GDM1 (cell line): Measurements from ENCODE around the gene CLRN1.
A peak's percentile ranks its signal among the peaks of the same experiment; 100 is the strongest.

Experiments
- DNase-seq: peaks from one replicate; lab custom pipeline; 2025; lab: John Stamatoyannopoulos, UW

CLRN1 gene

DNA sequence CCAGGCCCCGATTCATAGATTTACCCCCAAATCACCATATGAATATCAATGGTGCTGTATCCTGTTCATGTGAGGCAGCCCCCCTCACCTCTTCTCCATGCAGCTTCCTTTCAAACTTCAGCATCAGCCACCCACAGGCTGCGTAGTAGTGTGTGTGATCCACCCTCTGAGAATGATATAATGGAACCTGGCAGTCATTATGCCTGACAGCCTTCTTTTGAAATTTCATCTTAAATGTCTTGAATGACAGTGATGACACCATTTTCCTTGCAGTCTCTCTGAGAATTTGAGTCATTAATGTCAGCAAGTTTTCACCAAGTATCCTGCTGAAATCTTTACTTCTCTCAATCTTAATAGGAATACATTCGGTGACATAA, 3.5 kb upstream of the CLRN1 start:
- no peak for DNase-seq

DNA sequence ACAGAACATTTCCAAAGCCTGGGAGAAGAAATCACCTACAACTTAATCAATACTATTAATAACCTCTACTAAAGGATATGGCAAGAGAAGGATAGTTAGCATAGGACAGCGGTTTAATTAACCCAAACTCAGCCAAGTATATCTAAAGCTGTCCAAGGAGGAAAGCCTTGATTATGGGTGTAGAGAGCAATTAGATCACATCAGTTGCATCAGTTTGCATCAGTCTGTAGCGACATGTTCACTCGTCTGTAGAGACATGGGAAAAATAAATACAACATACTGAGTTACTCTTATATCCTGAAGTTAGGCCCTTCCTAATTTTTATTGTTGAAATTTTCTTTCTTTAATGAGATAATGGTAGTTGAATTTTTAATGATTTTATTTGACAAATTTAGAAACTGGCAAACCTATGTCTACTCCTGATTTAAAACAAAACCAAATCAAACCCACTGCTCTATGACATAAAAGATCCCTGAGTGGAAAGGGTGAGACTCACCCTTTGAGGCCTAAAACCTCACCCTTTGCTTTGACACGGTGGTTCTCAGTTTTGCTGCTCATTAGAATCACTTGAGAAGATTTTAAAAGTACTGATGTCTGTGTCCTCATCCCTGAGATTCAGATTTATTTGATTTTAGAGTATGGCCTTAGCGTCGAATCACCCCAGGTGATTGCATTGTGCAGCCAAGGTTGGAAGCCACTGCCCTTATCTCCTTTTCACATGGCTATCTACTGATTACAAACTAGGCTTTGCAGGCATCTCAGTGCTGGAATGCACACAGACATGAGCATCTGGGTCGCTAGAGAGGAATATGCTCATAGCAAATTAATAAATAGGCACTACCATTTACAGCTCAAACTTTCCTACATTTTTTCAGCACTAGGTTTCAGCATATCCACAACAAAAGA, 2.8 kb upstream of the CLRN1 start:
- DNase-seq = no peak

DNA sequence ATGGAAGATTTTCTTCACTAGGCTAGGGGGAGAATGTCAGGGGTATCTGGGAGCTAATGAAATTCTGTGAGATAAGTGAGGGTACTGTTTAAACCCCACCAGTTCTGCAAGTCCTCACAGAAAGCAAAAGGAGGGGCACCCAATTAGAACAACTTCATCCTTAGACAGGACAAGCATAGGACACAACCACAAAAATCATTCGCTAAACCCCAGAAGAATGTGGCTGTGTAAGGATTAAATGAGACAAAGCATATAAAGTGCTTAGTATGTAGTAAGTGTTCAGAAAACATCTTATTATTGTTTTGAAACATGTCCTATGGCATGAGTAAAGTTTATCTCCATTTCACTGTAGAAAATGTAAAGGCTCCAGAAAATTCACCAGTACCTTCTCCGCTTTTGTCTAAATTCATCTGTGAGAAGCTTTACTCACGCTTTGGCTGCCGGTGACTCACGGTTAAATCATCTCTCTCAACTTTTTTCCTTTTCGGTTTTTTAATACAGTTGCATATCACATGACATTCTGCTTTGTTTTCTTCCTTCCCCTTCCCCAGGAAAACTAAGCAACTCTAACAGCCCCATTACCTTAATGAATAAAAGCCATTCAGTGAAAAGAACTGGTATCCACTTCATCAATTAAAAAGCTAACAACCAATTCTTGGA, 1.7 kb downstream of the CLRN1 start:
- DNase-seq = no peak

DNA sequence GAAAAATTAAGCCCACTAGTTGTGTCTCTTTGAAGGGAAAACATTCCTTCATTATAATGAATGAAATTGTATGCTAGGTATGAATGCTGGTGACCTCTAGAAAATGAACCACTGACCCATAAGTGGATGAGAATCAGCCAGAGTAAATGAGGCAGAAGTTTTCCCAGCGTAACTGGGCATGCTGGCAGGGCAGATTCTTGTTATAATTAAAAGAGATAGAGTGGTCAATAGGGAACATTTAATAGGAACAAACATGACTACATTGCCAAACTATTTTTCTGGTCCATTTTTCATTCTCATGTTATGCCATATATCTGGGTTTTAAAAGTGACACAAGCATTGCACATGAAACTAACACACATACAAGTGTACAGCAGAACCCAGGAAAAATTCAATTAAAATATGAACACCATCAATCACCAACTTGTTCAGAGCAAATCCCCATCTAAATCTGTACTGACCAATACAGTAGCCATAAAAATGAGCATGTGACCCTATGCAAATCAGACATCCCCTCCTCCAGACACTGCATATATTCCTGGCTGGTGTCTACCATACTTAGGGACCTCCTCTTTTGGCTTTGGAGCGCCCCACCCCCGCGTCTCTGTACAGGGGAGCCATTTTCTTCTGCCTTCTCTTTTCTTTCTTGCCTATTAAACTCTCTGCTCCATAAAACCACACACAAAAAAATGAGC, 4.0 kb downstream of the CLRN1 start:
- DNase-seq = no peak

DNA sequence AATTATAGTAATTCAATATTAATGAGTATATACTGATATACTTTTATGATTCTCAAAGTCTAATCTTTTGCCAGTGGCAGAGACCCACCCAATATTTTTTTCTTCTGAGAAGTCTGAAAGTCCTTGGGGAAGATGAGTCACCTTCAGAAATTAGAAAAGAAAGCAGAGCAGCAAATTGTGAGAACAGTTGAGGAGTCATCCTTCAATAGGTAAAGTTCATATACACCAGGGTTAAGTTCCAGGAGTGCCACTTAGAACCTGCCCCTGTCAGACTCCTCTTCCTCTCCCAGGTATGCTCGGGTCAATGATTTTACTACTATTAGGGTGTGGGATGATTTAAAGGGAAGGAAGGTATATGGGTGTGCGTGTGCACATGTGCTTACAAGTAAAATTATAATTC, 7.1 kb downstream of the CLRN1 start:
- DNase-seq = no peak

DNA sequence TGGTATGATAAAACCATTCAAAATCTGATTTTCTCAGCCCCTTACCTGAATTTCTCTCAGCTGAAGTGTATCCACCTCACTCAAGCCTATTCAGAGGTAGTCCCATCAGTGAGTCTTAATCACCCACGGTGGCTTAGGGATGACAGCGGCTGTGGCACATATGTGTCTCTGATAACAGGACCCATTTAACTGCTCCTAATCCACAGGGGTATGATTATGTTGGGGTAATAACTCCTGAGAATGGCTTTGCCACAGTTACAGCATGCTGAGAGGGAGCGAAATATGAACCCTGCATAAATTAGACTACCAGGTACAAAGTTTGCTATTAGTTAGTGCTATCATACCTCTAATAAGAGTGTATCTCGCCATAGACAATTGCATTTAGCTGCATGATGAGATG, 10.6 kb downstream of the CLRN1 start:
- no peak for DNase-seq

DNA sequence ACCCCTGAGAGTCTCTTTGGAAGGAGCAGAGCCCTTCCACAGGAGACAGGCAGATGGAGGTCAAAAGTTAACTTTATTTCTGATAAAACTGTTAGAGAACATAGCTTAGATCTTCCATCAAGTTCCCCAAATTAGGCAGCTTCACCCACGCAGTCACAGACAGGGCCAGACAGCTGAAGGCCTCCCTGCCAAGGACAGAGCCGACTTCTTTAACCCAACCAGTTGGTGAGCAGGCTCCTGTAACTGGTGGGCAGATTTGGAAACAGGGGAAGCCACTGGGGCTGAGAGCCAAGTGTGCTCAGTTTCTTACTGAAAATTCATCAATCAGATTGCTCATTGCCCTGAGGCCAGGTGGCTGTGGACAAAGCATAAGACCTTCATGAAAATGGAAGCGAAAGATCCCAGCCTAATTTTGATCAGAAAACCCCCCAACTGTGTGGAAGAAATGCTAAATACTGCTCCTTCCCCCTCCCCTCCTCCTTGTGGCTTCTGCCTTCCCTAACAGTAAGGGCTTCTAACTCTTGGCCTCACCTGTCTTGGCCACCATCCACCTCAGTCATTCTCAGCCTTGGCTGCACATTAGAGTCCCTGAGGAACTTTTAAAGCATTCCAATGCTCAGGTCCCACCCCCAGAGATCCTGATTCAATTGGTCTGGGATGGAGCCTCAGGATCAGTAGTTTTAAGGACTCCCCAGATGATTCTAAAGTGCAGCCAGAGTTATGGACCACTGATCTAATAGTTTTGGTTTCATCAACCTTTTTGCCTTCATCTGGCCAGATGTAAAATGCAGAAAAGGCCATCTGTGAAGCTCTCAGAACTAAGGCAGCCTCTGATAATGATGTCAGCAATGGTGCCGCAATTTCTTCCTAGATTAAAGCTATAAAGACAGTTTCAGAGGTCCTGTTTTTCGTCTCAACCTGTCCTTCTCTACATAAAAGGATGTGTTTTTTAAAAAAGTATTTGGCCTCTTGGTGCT, 11.5 kb downstream of the CLRN1 start:
- no peak for DNase-seq

DNA sequence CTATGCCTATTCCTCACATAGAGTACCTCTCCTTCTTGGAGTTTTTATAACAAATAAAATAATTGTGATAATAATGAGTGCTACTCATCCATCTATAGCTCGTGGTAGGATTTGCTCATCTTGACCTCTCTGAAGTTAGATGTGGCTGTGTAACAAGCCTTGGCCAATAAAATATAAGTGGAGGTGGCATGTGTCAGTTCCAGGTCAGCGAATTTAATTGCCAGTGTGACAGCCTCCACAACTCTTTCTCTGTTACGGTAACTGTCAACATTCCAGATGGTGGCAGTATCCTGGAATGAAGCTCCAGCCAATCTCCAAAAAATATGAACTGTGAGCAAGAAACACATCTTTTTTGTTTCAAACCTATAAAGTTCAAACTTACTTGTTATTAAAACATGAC, 13.8 kb downstream of the CLRN1 start:
- DNase-seq = no peak

DNA sequence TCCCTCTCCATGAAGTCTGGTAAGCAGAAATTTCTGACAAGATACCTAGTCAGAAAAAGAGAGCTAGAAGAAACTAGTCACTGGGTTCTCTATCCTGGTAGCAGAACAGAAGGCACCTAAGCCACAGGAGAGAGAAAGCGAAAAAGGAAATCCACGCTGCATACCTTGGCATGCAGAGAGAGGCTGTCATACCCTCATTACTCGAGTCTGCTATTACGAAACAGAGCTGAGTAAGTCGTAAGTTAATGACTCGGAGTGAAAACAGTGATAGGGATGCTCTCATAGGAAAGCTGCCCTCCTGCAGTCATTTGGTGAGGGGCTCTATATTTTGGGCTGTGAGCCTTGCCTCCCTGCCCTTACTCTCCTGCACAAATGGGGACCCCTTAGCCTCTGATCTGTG, 16.2 kb downstream of the CLRN1 start:
- no peak for DNase-seq

DNA sequence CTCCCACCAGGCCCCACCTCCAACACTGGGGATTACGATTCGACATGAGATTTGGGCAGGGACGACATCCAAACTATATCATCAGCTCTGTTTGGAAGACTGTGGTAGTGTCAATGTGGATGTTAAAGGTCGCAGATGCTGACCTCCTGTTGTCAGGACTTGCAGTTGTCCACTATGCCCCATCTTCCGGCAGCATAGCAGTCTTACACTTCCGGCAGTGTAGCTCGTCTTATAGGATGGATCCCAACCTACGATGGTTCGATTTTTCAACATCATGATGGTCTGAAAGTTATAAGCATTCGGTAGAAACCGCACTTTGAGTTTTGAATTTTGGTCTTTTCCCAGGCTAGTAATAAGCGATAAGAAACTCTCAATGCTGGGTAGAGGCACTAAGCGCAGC, 20.6 kb downstream of the CLRN1 start:
- no peak for DNase-seq

DNA sequence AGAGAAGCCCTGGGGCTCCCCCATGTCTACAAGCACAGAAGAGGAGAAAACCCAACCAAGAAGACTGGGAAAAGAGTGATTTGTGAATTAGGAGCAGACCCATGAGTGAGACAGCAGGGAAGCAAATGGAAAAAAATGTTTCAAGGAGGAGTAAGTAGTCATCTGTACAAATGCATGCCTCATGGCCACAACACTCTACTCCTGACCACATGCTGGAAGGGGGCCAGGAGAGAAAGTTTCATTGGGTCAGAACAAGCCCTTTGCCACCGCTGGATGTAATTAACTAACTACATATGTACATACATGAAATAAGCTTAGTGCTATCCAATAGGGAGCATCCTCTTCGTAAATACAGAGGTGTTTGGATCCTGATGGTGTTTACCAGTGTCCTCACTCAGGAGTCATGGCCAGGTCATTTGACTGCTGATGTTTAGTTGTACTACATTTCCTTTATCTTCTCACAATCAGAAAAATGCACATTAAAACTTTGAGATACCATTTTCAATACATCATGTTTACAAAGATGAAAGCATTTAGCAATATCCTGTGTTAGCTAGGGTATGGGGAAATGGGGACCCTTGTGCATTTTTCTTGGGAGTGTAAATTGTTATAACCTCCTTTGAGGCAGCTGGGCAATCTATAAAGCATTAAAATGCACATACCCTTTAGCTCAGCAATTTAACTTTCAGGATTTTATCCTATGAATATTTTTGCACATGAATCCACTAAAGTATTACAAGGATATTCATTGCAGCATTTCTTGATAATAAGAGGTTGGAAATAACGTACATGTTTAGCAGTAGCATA, 27.1 kb downstream of the CLRN1 start:
- no peak for DNase-seq

DNA sequence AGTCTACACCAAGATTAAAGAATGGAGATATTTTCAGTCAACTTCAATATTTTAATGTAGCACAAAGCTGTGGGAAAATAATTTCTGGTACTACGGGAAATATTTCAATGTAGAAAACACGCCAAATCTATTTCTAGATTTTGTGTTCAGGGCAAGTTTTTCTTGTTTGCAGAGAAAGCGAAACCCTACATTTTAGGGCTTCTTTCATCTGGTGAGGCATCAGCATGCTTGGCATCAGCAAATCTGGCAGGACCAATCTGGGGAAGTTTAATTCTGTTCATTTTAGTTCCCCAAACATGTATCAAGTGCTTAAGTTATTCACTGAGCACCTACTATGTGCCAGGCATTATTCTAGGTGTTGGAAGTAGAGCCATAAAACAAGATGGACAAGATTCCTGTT, 30.3 kb downstream of the CLRN1 start:
- DNase-seq = no peak

DNA sequence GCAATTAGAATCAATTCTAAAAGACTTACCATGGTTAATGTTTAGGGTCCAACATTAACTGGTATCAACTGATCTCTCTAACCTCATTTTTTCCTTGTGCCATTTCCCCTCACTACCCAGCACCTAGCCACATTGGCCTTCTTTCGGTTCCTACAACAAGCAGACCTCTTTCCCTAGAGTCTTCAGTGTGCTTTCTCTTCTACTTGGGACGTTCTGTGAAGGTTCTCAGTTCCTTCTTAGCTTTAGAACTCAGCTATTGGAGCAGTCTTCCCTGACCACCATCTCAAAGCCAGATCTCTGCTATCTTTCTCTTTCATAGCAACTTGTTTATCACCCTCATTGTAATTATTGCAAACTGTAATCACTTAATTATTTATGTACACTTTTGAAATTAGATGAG, 35.8 kb downstream of the CLRN1 start:
- DNase-seq = no peak

DNA sequence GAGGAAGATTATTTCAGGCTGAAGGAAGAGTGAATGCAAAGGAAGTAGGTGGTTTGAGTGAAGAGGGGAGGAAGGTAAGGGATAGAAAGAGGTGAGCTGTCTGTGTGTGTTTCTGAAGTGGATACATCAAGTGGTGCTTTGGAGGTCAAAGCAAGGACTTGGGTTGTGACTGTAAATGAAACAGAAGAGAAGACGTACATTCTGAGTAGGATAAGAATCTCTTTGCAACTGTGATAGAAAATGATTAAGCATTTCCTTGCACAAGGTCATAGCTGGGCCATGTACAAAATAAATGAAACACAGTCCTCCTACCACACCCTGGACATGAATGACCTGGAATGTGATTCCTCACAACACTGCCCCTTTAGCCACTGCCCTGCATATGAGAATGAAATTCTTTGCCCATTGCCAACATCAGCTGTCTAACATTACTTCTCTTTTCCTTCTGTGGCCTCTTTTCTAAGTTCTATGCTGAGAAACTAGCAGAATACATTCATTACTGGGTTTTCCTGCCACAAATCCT, 39.0 kb downstream of the CLRN1 start:
- no peak for DNase-seq

DNA sequence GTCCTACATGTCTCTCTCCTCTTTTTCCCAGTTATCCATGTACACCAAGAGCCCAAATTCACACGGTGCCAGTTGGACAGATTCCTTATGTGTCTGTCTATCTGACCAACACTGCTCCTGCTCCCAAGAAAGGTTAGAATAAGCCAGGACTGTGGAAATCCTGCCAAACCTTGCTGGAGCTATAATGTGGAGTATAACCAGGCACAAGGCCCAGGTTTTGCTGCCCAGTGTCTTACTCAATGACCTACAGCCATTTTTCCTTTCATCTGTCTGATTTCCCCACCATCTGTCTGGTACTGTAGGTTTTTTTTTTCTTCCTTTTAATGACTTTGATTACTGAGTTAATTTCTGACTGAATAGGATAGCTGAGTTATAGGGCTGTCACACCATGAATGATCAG, 40.8 kb downstream of the CLRN1 start:
- DNase-seq = no peak

DNA sequence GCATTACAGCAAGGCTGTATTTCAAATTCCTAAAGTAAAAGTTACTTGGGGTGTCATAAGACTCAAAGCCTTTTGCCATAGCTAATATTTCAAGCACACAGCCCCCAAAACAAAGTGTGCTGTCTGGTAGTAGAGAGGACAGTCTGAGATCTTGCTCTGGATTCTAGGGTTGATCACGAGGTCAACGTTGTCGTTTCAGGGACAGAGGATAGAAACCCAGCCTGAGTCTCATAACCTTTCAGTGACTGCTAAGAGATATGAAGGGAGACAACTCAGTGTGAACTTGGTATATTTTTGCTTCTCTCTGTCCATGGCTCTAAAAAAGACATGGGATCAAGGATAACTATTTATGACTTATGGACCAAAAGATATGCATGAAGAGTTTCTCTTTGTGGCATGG, 41.7 kb downstream of the CLRN1 start:
- DNase-seq = no peak

DNA sequence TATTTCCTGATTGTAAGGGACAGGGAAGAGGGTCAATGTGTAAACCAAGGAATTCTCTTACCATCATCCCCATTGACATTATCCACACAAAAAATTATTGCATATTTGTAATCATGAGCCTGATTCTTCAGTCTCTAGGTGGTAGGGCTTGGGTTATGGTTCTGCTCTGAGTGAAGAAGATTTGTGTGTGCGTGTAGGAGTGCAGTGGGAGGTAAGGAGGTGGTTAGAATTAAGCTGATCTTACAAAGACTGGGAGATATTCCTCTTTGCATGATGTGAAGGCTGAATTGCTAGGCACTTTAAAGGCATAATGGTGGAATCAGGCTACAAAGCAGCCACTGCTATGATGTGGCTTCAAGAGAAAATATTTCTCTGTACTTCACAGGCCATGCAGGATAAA, 44.3 kb downstream of the CLRN1 start:
- no peak for DNase-seq

DNA sequence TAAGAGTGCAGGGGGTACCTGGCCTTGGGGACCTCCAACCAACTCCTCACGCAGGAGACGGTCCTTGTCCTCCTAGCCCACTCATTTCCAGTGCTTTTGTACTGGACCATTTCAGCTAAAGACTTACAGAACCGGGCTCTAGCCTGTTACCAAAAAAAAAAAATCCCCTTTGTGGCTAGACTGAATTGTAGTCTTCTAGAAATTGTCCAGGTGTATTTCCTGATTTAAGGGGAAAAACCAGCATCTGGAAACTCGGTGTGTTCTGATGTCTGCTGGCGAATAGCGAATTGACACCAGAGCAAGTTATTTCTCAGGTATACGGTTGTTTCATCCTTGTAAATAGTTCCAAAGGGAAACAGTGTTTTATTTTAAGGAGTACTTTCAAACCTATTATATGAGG, 46.2 kb downstream of the CLRN1 start:
- no peak for DNase-seq

DNA sequence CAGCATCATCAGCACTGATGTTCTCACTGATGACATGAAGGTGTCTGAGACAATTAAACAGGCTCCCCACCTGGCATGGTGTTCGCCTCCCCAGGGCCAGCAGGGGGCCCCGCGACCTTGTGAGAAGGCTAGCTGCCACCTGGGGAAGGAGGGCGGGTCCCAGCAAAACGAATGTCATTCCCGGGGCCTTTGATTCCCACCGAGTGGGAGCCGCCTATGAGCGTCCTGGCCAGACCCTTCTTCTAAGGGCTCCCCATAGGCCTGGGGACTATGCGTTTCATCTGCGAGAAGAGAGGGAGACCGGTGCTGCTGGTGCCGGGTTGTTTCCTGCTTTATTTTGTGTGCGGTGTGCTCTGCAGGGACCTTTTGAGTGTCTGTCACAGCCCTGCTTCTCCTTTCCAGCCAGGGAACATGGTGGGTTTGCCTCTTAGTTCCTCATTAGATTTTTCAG, 46.8 kb downstream of the CLRN1 start:
- DNase-seq = peak; percentile 72

DNA sequence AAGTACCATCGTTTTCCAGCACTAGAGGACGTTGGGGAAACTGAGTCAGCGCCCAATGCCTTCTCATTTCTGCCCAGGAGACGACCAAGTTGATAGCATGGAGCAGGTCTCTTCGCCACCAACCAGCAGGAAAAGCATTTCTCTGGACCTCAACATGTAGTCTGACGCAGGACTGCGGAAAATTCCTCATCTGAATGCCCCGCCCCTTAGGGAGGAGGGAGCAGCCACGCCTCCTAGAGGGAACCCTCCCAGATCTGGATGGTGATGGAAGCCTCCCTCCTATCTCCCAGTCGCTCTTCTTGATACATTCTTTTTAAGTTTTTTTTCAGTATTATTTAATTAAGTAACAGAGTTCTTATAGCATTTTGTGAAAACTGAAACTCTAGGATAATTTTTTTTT, 49.9 kb downstream of the CLRN1 start:
- DNase-seq = no peak

DNA sequence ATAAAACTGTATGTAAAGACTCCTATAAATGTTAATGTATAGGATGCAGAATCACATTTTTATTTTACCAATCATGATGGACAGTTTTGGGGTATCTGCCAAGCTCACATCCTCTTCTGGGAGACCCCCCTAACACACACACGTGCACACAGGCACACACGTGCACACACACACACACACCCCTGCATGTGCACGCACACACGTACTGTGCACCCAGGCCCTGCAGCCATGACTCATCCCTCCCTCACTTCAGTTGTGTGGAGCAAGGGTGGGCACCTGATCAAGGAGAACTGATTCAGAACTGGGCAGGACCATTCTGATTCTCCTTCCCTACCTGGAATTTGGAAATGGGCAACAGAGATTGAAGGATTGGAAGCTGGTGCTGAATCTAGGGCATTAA, 51.3 kb downstream of the CLRN1 start:
- DNase-seq = no peak
